IPS DF 6.9 (cell line): ENCODE measurements around the gene ZNF217.
A peak's percentile ranks its signal among the peaks of the same experiment; 100 is the strongest.
"Not testable (repeated sequence)": the region's sequence is repeated elsewhere in the genome, so short reads cannot be mapped to it uniquely, and the experiment has no call there.

Experiments
- DNase-seq: peaks from one replicate; pipeline ENCODE4 v3.0.0-alpha.2; 2013; ENCODE audit warnings: low read depth, low spot score
- H3K27ac ChIP-seq: one replicate; pipeline ENCODE4 v1.5.1; 2013; ENCODE audit warnings: low read length, control low read depth
- H3K27me3 ChIP-seq: 2 replicates; pipeline ENCODE4 v1.6.1; 2013; ENCODE audit warnings: mild to moderate bottlenecking, low read length; ENCODE audit not compliant: control insufficient read depth, insufficient read depth
- H3K36me3 ChIP-seq: 2 replicates; pipeline ENCODE4 v1.6.1; 2013; ENCODE audit warnings: low read length; ENCODE audit not compliant: control insufficient read depth, insufficient read depth
- H3K4me1 ChIP-seq: 2 replicates; pipeline ENCODE4 v1.6.1; 2013; ENCODE audit warnings: low read length; ENCODE audit not compliant: control insufficient read depth, insufficient read depth
- H3K4me3 ChIP-seq: 2 replicates; pipeline ENCODE4 v1.5.1; 2013; ENCODE audit warnings: mild to moderate bottlenecking, low read length
- H3K9me3 ChIP-seq: 2 replicates; pipeline ENCODE4 v1.6.1; 2013; ENCODE audit warnings: low read length, inconsistent platforms; ENCODE audit not compliant: control insufficient read depth, insufficient read depth
- WGBS: extraction: QIAGEN DNeasy Blood & Tissue Kit; methylation state at CpG from one replicate; pipeline ENCODE4 v1.1.7; 2013; ENCODE audit warnings: mixed read lengths, missing lambda C conversion rate; ENCODE audit not compliant: insufficient read length, insufficient coverage; 5-methylcytosine and 5-hydroxymethylcytosine counted together

The ZNF217 gene

GRCh38 chr20:53547664-53548239 lies 45.9 kb downstream of the ZNF217 start:
- H3K9me3 ChIP-seq, result no peaks in the 10 kb centered on the region
- no peaks in the 10 kb centered on the region for H3K27me3 ChIP-seq
- peak; percentile 58 for DNase-seq
- H3K27ac ChIP-seq, result no peak overlapping the region
- no peaks in the 10 kb centered on the region for H3K4me1 ChIP-seq
- WGBS, result no CpG with 5 or more reads among the region's 7 CpGs
- no peaks in the 10 kb centered on the region for H3K36me3 ChIP-seq
- H3K4me3 ChIP-seq, result no peak overlapping the region

- no peaks in the 10 kb centered on the region for H3K36me3 ChIP-seq
- H3K27me3 ChIP-seq, result no peaks in the 10 kb centered on the region
- WGBS, result no CpG with 5 or more reads among the region's 4 CpGs
- H3K9me3 ChIP-seq, result no peaks in the 10 kb centered on the region
- H3K27ac ChIP-seq, result no peak overlapping the region
- H3K4me1 ChIP-seq, result no peaks in the 10 kb centered on the region
- no peak overlapping the region for H3K4me3 ChIP-seq
- no peak for DNase-seq
Observed at GRCh38 chr20:53539516-53539915, 54.1 kb downstream of the ZNF217 start.

GRCh38 chr20:53536382-53536781 lies 57.3 kb downstream of the ZNF217 start:
- not testable (repeated sequence) for H3K27ac ChIP-seq, H3K36me3 ChIP-seq, H3K4me3 ChIP-seq, H3K4me1 ChIP-seq, H3K9me3 ChIP-seq, H3K27me3 ChIP-seq, DNase-seq
- WGBS, result no CpG with 5 or more reads among the region's 3 CpGs

- no peaks in the 10 kb centered on the region for H3K9me3 ChIP-seq
Observed at GRCh38 chr20:53535878-53536277, 57.8 kb downstream of the ZNF217 start.

GRCh38 chr20:53534037-53534436 lies 59.6 kb downstream of the ZNF217 start:
- H3K36me3 ChIP-seq, result no peaks in the 10 kb centered on the region
- H3K4me3 ChIP-seq, result no peak overlapping the region
- no peaks in the 10 kb centered on the region for H3K9me3 ChIP-seq
- no peaks in the 10 kb centered on the region for H3K27me3 ChIP-seq
- H3K4me1 ChIP-seq, result no peaks in the 10 kb centered on the region
- no peak overlapping the region for H3K27ac ChIP-seq
- no peak for DNase-seq
- no CpG with 5 or more reads among the region's 7 CpGs for WGBS

More at GRCh38 chr20:53535878-53536277, 57.8 kb downstream of the ZNF217 start:
- no peaks in the 10 kb centered on the region for H3K36me3 ChIP-seq
- no CpG with 5 or more reads among the region's 4 CpGs for whole genome bisulfite sequencing
- no peaks in the 10 kb centered on the region for H3K4me1 ChIP-seq
- H3K27ac ChIP-seq, result no peak overlapping the region
- H3K4me3 ChIP-seq, result no peak overlapping the region
- H3K27me3 ChIP-seq, result no peaks in the 10 kb centered on the region
- no peak for DNase-seq

GRCh38 chr20:53533500-53533899 lies 60.1 kb downstream of the ZNF217 start:
- WGBS, result no CpG with 5 or more reads among the region's 1 CpG
- H3K9me3 ChIP-seq, result no peaks in the 10 kb centered on the region
- no peaks in the 10 kb centered on the region for H3K27me3 ChIP-seq
- no peak for DNase-seq
- H3K27ac ChIP-seq, result no peak overlapping the region
- no peak overlapping the region for H3K4me3 ChIP-seq
- no peaks in the 10 kb centered on the region for H3K36me3 ChIP-seq
- H3K4me1 ChIP-seq, result no peaks in the 10 kb centered on the region

GRCh38 chr20:53532654-53533312 lies 60.9 kb downstream of the ZNF217 start:
- not testable (repeated sequence) for H3K27me3 ChIP-seq, H3K4me3 ChIP-seq, H3K27ac ChIP-seq, DNase-seq, H3K36me3 ChIP-seq, H3K9me3 ChIP-seq, H3K4me1 ChIP-seq
- no CpG with 5 or more reads among the region's 6 CpGs for WGBS

GRCh38 chr20:53530440-53530839 lies 63.2 kb downstream of the ZNF217 start:
- no CpG with 5 or more reads among the region's 2 CpGs for WGBS
- no peak for DNase-seq
- H3K27ac ChIP-seq, result no peak overlapping the region
- no peaks in the 10 kb centered on the region for H3K9me3 ChIP-seq
- H3K4me3 ChIP-seq, result no peak overlapping the region
- no peaks in the 10 kb centered on the region for H3K4me1 ChIP-seq
- no peaks in the 10 kb centered on the region for H3K36me3 ChIP-seq
- no peaks in the 10 kb centered on the region for H3K27me3 ChIP-seq

- WGBS, result no CpG with 5 or more reads among the region's 5 CpGs
- H3K27ac ChIP-seq, result no peak overlapping the region
- no peaks in the 10 kb centered on the region for H3K4me1 ChIP-seq
Observed at GRCh38 chr20:53529658-53530057, 64.0 kb downstream of the ZNF217 start.

GRCh38 chr20:53527196-53527595 lies 66.4 kb downstream of the ZNF217 start:
- H3K4me3 ChIP-seq, result no peak overlapping the region
- no peaks in the 10 kb centered on the region for H3K27me3 ChIP-seq
- H3K4me1 ChIP-seq, result no peaks in the 10 kb centered on the region
- no peak overlapping the region for H3K27ac ChIP-seq
- DNase-seq, result no peak
- WGBS, result no CpG with 5 or more reads among the region's 8 CpGs
- H3K9me3 ChIP-seq, result no peaks in the 10 kb centered on the region
- H3K36me3 ChIP-seq, result no peaks in the 10 kb centered on the region

More at GRCh38 chr20:53529658-53530057, 64.0 kb downstream of the ZNF217 start:
- Histone ChIP-seq H3K4me3 (no peak overlapping the region), H3K9me3 (no peaks in the 10 kb centered on the region), H3K36me3 (no peaks in the 10 kb centered on the region), H3K27me3 (no peaks in the 10 kb centered on the region)
- no peak for DNase-seq
